Measurements from ENCODE around the gene VEGFD. TPM values are rescaled to one million over a fixed set of nuclear protein-coding genes. Genes with fewer than 3 reads are reported as not detected.

Gene VEGFD, protein sequence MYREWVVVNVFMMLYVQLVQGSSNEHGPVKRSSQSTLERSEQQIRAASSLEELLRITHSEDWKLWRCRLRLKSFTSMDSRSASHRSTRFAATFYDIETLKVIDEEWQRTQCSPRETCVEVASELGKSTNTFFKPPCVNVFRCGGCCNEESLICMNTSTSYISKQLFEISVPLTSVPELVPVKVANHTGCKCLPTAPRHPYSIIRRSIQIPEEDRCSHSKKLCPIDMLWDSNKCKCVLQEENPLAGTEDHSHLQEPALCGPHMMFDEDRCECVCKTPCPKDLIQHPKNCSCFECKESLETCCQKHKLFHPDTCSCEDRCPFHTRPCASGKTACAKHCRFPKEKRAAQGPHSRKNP
- 0.38 and 0.65 TPM in 2 replicates for total RNA-seq

DNA sequence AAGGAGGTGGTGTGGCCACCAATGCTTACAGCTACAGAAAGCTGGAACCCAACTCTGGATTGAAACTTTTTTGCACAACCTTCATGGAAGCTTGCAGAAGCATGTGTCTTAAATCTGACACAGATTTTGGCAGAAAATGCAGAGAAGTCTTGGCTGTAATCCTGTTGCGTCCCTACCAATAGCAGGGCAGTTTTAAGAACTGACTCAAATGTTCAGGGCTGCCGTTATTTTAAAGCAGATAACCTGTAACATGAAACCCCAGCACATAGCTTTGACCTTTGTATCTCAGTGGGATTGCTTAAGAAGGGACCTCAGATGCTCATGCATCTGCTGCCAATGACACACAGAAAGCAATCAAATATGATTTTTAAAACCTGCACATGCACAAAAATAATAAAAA is at the start of gene VEGFD:
VEGFD (minus strand) TSS at position 110 of the 400 bp plus-strand sequence. CDS start 467 bp downstream, outside the sequence.

DNA sequence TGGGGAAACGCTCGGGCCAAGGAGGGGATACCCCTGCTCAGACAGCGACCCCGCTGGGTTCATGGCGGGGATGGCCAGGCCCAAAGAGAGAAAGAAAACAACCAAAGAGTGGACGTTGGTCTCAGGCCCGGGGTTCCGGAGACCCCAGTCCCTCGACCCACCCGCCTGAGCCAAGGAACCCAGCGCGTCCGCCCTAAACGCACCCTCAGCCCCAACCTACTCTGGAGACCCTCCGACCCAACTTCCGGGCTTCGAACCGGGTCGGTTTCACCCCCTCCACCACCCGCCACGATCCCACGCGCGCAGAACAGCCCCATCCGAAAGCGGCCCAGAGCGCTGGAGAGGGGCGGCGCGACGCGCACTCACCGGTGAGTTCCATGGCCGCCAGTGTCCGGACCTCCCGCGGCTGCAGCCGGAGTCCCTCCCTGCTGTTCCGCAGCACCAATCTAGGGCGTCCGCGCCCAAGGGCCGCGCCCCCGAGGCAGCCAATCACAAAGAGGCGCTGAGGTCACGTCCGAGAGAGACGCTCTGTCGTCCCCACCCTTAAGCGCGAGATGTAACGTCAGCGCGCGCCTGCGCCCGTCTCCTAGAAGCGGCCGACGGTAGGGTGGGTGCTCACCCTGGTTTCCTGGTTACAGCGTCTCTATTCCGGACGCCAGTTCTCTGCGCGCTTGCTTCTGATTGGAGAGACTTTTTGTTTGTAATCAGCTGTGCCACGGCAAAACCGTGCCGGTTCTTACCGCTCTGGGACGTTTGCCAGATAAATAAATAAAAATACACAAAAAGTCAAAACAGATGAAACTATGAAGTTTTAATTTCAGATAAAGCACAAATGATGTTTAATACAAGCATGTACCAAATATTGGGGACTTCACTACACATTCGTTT is 48.8 kb downstream of the VEGFD start, which contains the start of gene PIGA:
PIGA (minus strand) TSS at position 389 of the 888 bp plus-strand sequence. CDS start 3,593 bp downstream, outside the sequence.

DNA sequence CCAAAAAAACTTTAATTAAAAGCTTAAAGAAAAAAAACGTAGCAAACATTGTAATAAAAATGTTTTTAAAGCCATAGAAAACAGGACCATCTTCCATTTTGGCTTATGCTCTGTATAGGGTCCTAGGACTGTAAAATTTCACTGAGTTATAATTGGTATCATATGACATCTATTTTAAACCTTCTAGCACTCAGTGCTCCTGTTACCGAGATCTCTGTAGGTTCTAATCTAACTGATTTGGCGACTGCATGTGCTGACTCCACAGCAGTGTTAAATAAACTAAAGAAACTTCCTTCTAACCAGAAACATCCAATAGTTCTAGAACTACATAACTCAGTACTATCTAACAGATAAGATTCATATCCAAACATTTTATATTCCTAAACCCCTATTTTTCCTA is 68.7 kb downstream of the VEGFD start, which contains the start of gene ASB11:
ASB11 (minus strand) TSS at position 132 of the 400 bp plus-strand sequence; CDS start at position 97, 35 bp downstream.

Other genes starting within 250 kb of the VEGFD start
- gene ASB9, start 114.3 kb downstream of the VEGFD start, total RNA-seq: 9.1 and 14.2 TPM in 2 replicates
- not detected in 2 replicates for gene ASB11, start 68.8 kb downstream of the VEGFD start, total RNA-seq
- 6.5 and 12.1 TPM in 2 replicates for gene PIGA, start 48.9 kb downstream of the VEGFD start, total RNA-seq
- 77.7 and 127 TPM in 2 replicates for gene PIR, start 108.9 kb upstream of the VEGFD start, total RNA-seq
- gene BMX, start 116.4 kb upstream of the VEGFD start, total RNA-seq: 119 and 162 TPM in 2 replicates
- gene ACE2, start 216.5 kb upstream of the VEGFD start, total RNA-seq: not detected in 2 replicates